PFSK-1 (cell line): ENCODE results near the gene SH3TC1.

ENCODE experiments used
- FOXP2 ChIP-seq: optimal IDR thresholded peaks from 2 replicates; pipeline ENCODE3; 2011; ENCODE audit warnings: borderline replicate concordance, control low read depth, inconsistent platforms; ENCODE audit not compliant: insufficient read depth; ENCODE audit errors: extremely low read length, extremely low read depth
- POLR2AphosphoS5 ChIP-seq: IDR thresholded peaks from 2 replicates; pipeline ENCODE4 v1.6.1; 2012; ENCODE audit warnings: low read depth, mild to moderate bottlenecking, control low read depth, low read length, moderate library complexity
- SIN3A ChIP-seq: IDR thresholded peaks from 2 replicates; pipeline ENCODE4 v1.6.1; 2012; ENCODE audit warnings: mild to moderate bottlenecking, low read length, moderate library complexity, borderline replicate concordance; ENCODE audit not compliant: insufficient read depth
- TF ChIP-seq, protein P1 (sequence below), 2 experiments: IDR thresholded peaks; 2 replicates each; pipeline versions ENCODE4 v1.6.1 to v1.8.0; 2011 to 2012; ENCODE audit warnings: low read depth in 2 of 2, low read length in 2 of 2, control low read depth in 1 of 2, inconsistent platforms in 1 of 2, mild to moderate bottlenecking in 1 of 2, moderate library complexity in 1 of 2; ENCODE audit not compliant: insufficient read depth in 1 of 2

DNA sequence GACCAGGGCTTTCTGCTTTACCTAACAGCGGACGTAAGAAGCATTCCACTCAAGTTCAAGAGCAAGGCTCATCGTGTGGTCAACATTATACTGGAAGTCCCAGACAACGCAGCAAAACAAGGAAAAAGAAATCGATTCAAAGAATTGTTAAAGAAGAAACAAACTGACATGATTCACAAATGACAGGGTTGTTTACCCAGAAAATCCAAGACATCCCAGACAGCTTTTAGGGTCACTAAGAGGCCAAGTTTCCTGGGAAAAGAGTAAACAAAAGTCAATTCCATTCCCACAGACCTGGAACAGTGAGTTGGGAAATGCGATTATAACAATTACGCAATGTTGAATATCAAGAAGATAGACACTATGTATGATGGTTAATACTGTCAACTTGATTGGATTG is 49.0 kb downstream of the SH3TC1 start:
- TF ChIP-seq POLR2AphosphoS5: no peak
- no peak for TF ChIP-seq SIN3A
- TF ChIP-seq, protein P1, sequence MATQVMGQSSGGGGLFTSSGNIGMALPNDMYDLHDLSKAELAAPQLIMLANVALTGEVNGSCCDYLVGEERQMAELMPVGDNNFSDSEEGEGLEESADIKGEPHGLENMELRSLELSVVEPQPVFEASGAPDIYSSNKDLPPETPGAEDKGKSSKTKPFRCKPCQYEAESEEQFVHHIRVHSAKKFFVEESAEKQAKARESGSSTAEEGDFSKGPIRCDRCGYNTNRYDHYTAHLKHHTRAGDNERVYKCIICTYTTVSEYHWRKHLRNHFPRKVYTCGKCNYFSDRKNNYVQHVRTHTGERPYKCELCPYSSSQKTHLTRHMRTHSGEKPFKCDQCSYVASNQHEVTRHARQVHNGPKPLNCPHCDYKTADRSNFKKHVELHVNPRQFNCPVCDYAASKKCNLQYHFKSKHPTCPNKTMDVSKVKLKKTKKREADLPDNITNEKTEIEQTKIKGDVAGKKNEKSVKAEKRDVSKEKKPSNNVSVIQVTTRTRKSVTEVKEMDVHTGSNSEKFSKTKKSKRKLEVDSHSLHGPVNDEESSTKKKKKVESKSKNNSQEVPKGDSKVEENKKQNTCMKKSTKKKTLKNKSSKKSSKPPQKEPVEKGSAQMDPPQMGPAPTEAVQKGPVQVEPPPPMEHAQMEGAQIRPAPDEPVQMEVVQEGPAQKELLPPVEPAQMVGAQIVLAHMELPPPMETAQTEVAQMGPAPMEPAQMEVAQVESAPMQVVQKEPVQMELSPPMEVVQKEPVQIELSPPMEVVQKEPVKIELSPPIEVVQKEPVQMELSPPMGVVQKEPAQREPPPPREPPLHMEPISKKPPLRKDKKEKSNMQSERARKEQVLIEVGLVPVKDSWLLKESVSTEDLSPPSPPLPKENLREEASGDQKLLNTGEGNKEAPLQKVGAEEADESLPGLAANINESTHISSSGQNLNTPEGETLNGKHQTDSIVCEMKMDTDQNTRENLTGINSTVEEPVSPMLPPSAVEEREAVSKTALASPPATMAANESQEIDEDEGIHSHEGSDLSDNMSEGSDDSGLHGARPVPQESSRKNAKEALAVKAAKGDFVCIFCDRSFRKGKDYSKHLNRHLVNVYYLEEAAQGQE (IDR thresholded peaks at IDR 0.05; ENCODE audit: insufficient read depth in 1 of 2, low read depth in 2 of 2, low read length in 2 of 2): no peak
- no peak for TF ChIP-seq FOXP2
